ENCODE data around the gene LRRC55.
"Not testable (repeated sequence)": the region's sequence is repeated elsewhere in the genome, so short reads cannot be mapped to it uniquely, and the experiment has no call there.

LRRC55 gene

GRCh38 chr11:57162179-57162898, 19.4 kb upstream of the LRRC55 start:
- DNase-seq, result no peak

GRCh38 chr11:57163160-57163868, 18.4 kb upstream of the LRRC55 start:
- DNase-seq, result no peak

GRCh38 chr11:57164317-57164716, 17.4 kb upstream of the LRRC55 start:
- DNase-seq, result no peak

- DNase-seq, result no peak
Observed at GRCh38 chr11:57167125-57167846, 14.5 kb upstream of the LRRC55 start.

GRCh38 chr11:57169732-57170313, 11.9 kb upstream of the LRRC55 start:
- DNase-seq, result not testable (repeated sequence)

GRCh38 chr11:57172031-57172430, 9.7 kb upstream of the LRRC55 start:
- no peak for DNase-seq

- DNase-seq, result no peak
Observed at GRCh38 chr11:57174656-57175055, 7.1 kb upstream of the LRRC55 start.

GRCh38 chr11:57175478-57175877, 6.3 kb upstream of the LRRC55 start:
- no peak for DNase-seq

GRCh38 chr11:57178334-57178733, 3.4 kb upstream of the LRRC55 start:
- no peak for DNase-seq

- DNase-seq, result no peak
Observed at GRCh38 chr11:57179681-57180080, 2.1 kb upstream of the LRRC55 start.

GRCh38 chr11:57180081-57180561, 1.6 kb upstream of the LRRC55 start:
- DNase-seq, result no peak

GRCh38 chr11:57180964-57181363, 789 bp upstream of the LRRC55 start:
- DNase-seq, result no peak

GRCh38 chr11:57182896-57183295, 1.1 kb downstream of the LRRC55 start:
- no peak for DNase-seq

GRCh38 chr11:57190548-57190947, 8.8 kb downstream of the LRRC55 start:
- no peak for DNase-seq

- DNase-seq, result no peak
Observed at GRCh38 chr11:57191311-57192219, 9.8 kb downstream of the LRRC55 start.

GRCh38 chr11:57192316-57192715, 10.6 kb downstream of the LRRC55 start:
- DNase-seq, result no peak

- no peak for DNase-seq
Observed at GRCh38 chr11:57196596-57196995, 14.8 kb downstream of the LRRC55 start.

- no peak for DNase-seq
Observed at GRCh38 chr11:57197762-57198161, 16.0 kb downstream of the LRRC55 start.

GRCh38 chr11:57199330-57199729, 17.6 kb downstream of the LRRC55 start:
- DNase-seq, result no peak

GRCh38 chr11:57200917-57201316, 19.2 kb downstream of the LRRC55 start:
- no peak for DNase-seq

- peak; percentile 66 for DNase-seq
Observed at GRCh38 chr11:57202281-57202680, 20.5 kb downstream of the LRRC55 start.

- no peak for DNase-seq
Observed at GRCh38 chr11:57203359-57203758, 21.6 kb downstream of the LRRC55 start.
